ENCODE measurements around the gene PIGB.

PIGB gene

GRCh38 chr15:55322467-55322866 is 3.4 kb downstream of the PIGB start:
- H3K36me3 Mint-ChIP-seq (ENCODE audit: low read depth): peaks cover 6% of the 10 kb centered on the region
- H3K9me3 Mint-ChIP-seq: no peaks in the 10 kb centered on the region
- H3K27me3 Mint-ChIP-seq (ENCODE audit: low read depth): no peaks in the 10 kb centered on the region
- no peak overlapping the region for H3K27ac Mint-ChIP-seq
- no peak for TF ChIP-seq CTCF (IDR thresholded peaks at IDR 0.05; ENCODE audit: unreplicated experiment in 3 of 3)
- H3K4me3 Mint-ChIP-seq: no peak overlapping the region
- H3K4me1 Mint-ChIP-seq: peaks cover 16% of the 10 kb centered on the region

- Mint-ChIP-seq H3K36me3 (ENCODE audit: low read depth) (peaks cover 19% of the 10 kb centered on the region), H3K9me3 (no peaks in the 10 kb centered on the region), H3K27me3 (ENCODE audit: low read depth) (no peaks in the 10 kb centered on the region), H3K4me1 (no peaks in the 10 kb centered on the region), H3K27ac (no peak overlapping the region), H3K4me3 (no peak overlapping the region)
- no peak for TF ChIP-seq CTCF (IDR thresholded peaks at IDR 0.05; ENCODE audit: unreplicated experiment in 3 of 3)
These were observed 8.4 kb downstream of the PIGB start for GRCh38 chr15:55327387-55327786.

GRCh38 chr15:55334371-55334770 is 15.3 kb downstream of the PIGB start:
- H3K27ac Mint-ChIP-seq: no peak overlapping the region
- no peaks in the 10 kb centered on the region for H3K27me3 Mint-ChIP-seq (ENCODE audit: low read depth)
- no peaks in the 10 kb centered on the region for H3K9me3 Mint-ChIP-seq
- peaks cover 15% of the 10 kb centered on the region for H3K36me3 Mint-ChIP-seq (ENCODE audit: low read depth)
- H3K4me3 Mint-ChIP-seq: no peak overlapping the region
- TF ChIP-seq CTCF (IDR thresholded peaks at IDR 0.05; ENCODE audit: unreplicated experiment in 3 of 3): no peak
- no peaks in the 10 kb centered on the region for H3K4me1 Mint-ChIP-seq

- H3K27ac Mint-ChIP-seq: no peak overlapping the region
- no peak for TF ChIP-seq CTCF (IDR thresholded peaks at IDR 0.05; ENCODE audit: unreplicated experiment in 3 of 3)
- no peaks in the 10 kb centered on the region for H3K27me3 Mint-ChIP-seq (ENCODE audit: low read depth)
- H3K9me3 Mint-ChIP-seq: no peaks in the 10 kb centered on the region
- H3K36me3 Mint-ChIP-seq (ENCODE audit: low read depth): peaks cover 15% of the 10 kb centered on the region
- no peak overlapping the region for H3K4me3 Mint-ChIP-seq
- H3K4me1 Mint-ChIP-seq: no peaks in the 10 kb centered on the region
These were observed 16.0 kb downstream of the PIGB start for GRCh38 chr15:55334997-55335396.

GRCh38 chr15:55337160-55337559 is 18.1 kb downstream of the PIGB start:
- H3K36me3 Mint-ChIP-seq (ENCODE audit: low read depth): peaks cover 5% of the 10 kb centered on the region
- no peak for TF ChIP-seq CTCF (IDR thresholded peaks at IDR 0.05; ENCODE audit: unreplicated experiment in 3 of 3)
- no peak overlapping the region for H3K4me3 Mint-ChIP-seq
- H3K27ac Mint-ChIP-seq: no peak overlapping the region
- H3K4me1 Mint-ChIP-seq: no peaks in the 10 kb centered on the region
- H3K9me3 Mint-ChIP-seq: no peaks in the 10 kb centered on the region
- no peaks in the 10 kb centered on the region for H3K27me3 Mint-ChIP-seq (ENCODE audit: low read depth)

- TF ChIP-seq CTCF (IDR thresholded peaks at IDR 0.05; ENCODE audit: unreplicated experiment in 3 of 3): no peak
- Mint-ChIP-seq H3K27ac (peak overlapping the region; percentile 48 to 72 (median 65)), H3K4me1 (no peaks in the 10 kb centered on the region), H3K27me3 (ENCODE audit: low read depth) (no peaks in the 10 kb centered on the region), H3K4me3 (no peak overlapping the region), H3K9me3 (no peaks in the 10 kb centered on the region), H3K36me3 (ENCODE audit: low read depth) (peaks cover 12% of the 10 kb centered on the region)
These were observed 24.1 kb downstream of the PIGB start for GRCh38 chr15:55343168-55343567.
